ENCODE measurements around the gene SLC25A21.

- TF ChIP-seq, protein P1, sequence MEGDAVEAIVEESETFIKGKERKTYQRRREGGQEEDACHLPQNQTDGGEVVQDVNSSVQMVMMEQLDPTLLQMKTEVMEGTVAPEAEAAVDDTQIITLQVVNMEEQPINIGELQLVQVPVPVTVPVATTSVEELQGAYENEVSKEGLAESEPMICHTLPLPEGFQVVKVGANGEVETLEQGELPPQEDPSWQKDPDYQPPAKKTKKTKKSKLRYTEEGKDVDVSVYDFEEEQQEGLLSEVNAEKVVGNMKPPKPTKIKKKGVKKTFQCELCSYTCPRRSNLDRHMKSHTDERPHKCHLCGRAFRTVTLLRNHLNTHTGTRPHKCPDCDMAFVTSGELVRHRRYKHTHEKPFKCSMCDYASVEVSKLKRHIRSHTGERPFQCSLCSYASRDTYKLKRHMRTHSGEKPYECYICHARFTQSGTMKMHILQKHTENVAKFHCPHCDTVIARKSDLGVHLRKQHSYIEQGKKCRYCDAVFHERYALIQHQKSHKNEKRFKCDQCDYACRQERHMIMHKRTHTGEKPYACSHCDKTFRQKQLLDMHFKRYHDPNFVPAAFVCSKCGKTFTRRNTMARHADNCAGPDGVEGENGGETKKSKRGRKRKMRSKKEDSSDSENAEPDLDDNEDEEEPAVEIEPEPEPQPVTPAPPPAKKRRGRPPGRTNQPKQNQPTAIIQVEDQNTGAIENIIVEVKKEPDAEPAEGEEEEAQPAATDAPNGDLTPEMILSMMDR (IDR thresholded peaks at IDR 0.05) = no peak
- no peak for TF ChIP-seq EZH2 (IDR thresholded peaks at IDR 0.05)
These were observed 84.9 kb downstream of the SLC25A21 start for GRCh38 chr14:37087520-37087919.
